ENCODE measurements around the gene PAX2.

PAX2 gene

DNA sequence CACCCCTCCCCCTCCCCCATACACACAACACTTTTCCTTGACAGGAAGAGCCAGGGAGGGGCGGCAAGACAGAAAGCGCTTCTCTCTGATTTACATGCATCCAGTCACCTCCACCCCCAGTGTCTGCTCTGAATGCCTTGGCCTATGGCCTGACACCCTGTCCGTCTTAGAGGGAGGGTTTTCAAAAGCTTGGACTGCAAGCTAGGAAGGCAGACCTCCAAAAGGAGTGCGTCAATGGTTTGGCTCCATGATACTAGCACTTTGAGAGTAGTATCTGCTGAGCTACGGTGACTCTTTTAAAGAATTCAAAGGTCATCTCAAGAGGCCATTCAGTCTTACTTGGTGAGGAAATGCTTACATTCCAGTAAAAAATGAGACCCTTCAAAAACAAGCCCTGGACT lies 20.3 kb upstream of the PAX2 start:
- H3K27ac ChIP-seq: no peak overlapping the region
- TF ChIP-seq ZFX (IDR thresholded peaks at IDR 0.05) (no peak), CTCF (conservative IDR thresholded peaks at IDR 0.05) (no peak)

DNA sequence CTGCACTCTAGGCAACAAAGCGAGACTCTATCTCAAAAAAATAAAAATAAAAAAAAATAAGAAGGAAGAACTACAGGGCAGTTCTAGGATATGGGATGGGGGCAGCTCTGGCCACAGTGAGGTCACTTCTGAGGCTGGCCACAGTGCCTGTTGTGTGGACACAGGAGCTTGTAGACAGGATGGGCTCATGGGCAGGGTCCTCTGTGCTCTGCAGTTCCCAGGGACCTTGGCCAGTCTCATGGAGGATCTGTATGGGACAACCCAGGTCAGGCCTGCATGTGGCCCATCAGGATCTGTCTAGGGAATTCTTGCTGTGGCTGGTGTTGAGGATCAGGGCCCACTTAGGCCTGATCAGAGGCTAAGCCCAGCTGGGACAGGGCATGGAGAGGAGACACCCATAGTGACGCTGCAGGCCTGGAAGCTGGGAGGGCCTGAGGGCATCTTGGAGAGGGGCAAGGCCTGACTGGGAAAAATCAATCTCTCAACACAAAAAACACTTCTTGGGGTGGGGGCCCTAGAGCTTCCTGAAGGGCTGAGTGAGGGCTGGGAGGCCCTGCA lies 19.4 kb upstream of the PAX2 start:
- no peak for TF ChIP-seq CTCF (conservative IDR thresholded peaks at IDR 0.05)
- TF ChIP-seq ZFX (IDR thresholded peaks at IDR 0.05): no peak
- no peak overlapping the region for H3K27ac ChIP-seq

DNA sequence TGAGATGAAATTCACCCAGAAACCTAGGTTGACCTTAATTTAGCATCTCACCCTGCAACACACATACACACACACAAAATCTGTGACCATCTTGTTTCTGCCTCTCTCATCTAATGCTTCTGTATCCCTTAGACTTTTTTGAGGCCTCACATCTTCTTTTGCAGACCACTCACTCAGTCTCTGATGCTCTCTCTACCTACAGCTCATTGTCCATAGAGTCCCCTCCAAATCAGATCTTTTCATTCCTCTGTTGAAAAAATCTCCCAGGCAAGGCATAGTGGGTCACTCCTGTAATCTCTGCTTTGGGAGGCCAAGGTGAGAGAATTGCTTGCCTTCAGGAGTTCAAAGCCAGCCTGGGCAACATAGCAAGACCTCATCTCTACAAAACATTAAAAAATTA lies 17.6 kb upstream of the PAX2 start:
- no peak for TF ChIP-seq ZFX (IDR thresholded peaks at IDR 0.05)
- no peak for TF ChIP-seq CTCF (conservative IDR thresholded peaks at IDR 0.05)
- H3K27ac ChIP-seq: no peak overlapping the region

- H3K27ac ChIP-seq: no peak overlapping the region; the same call in 1 of the 2 replicates
- peak; percentile 68 for TF ChIP-seq CTCF (conservative IDR thresholded peaks at IDR 0.05)
- TF ChIP-seq ZFX (IDR thresholded peaks at IDR 0.05): no peak
Observed at GRCh38 chr10:100728928-100729861, 16.2 kb upstream of the PAX2 start.

- H3K27ac ChIP-seq: no peak overlapping the region
- no peak for TF ChIP-seq ZFX (IDR thresholded peaks at IDR 0.05)
- no peak for TF ChIP-seq CTCF (conservative IDR thresholded peaks at IDR 0.05)
Observed at GRCh38 chr10:100729862-100730724, 15.3 kb upstream of the PAX2 start.

DNA sequence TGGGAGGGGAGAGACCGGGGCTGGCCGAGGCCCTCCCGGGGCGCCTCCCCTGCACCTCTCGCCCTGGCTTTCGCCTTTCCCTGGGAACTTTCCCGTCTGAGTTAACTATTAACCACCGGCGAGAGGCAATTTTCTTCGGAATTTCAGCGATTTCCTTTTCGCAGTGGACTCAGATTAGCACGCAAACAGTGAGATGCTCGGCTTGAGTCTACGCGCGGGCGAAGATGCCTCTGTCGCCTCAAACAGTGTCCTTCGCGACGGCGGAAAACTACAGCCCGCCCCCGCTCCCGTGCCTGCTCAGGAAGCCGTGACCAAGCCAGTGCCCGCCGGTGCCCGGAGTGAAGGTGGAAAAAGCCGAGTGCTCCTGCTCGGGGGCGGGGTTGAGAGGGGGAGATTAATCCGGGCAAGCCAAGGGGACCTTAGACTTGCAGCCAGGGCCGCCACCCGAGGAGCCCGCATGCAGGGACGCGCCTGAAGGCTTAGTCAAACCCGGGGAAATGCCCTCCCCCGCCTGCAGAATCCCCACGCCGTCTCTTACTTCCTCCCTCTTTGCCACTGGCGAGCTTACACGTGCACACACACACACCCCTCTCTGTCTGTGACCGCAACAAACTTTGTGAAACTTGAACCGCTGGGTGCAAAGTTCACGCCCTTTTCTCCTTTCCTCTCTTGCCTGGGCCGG lies 14.5 kb upstream of the PAX2 start:
- TF ChIP-seq ZFX (IDR thresholded peaks at IDR 0.05): no peak
- no peak for TF ChIP-seq CTCF (conservative IDR thresholded peaks at IDR 0.05)
- no peak overlapping the region for H3K27ac ChIP-seq
